Osteoblast (primary cell): ENCODE results near the gene HK1. TPM values are rescaled to one million over a fixed set of nuclear protein-coding genes. Genes with fewer than 3 reads are reported as not detected.

Experiments
- DNase-seq: peaks from one replicate; pipeline ENCODE4 v3.0.0; 2011; ENCODE audit warnings: low spot score, mixed read lengths; ENCODE audit not compliant: insufficient read length; ENCODE audit errors: missing footprints
- H2AFZ ChIP-seq: 2 replicates; pipeline ENCODE4 v1.6.0; 2011; ENCODE audit warnings: mild to moderate bottlenecking, low read length
- H3K27ac ChIP-seq: 2 replicates; pipeline ENCODE4 v1.5.1; 2011; ENCODE audit warnings: mild to moderate bottlenecking, low read depth, low read length, moderate library complexity
- H3K27me3 ChIP-seq: 2 replicates; pipeline ENCODE4 v1.6.0; 2012; ENCODE audit warnings: mild to moderate bottlenecking, control low read depth, inconsistent platforms, low read length, moderate library complexity; ENCODE audit not compliant: insufficient read depth
- H3K36me3 ChIP-seq: 2 replicates; pipeline ENCODE4 v1.5.1; 2011; ENCODE audit warnings: mild to moderate bottlenecking, low read length, control low read depth, moderate library complexity; ENCODE audit not compliant: insufficient read depth
- H3K4me1 ChIP-seq: 2 replicates; pipeline ENCODE4 v1.5.1; 2011; ENCODE audit warnings: mild to moderate bottlenecking, low read length, control low read depth, moderate library complexity; ENCODE audit not compliant: insufficient read depth
- H3K4me2 ChIP-seq: 2 replicates; pipeline ENCODE4 v1.6.0; 2011; ENCODE audit warnings: mild to moderate bottlenecking, low read length; ENCODE audit not compliant: insufficient read depth
- H3K4me3 ChIP-seq: fragments of 200-600 bp; sonication (generic); 3 replicates; pipeline ENCODE4 v1.5.1; 2012; ENCODE audit warnings: mild to moderate bottlenecking, low read length, inconsistent platforms; ENCODE audit not compliant: insufficient read depth
- H3K79me2 ChIP-seq: 2 replicates; pipeline ENCODE4 v1.6.0; 2012; ENCODE audit warnings: mild to moderate bottlenecking, low read length, control low read depth, inconsistent platforms; ENCODE audit not compliant: insufficient read depth
- H3K9me3 ChIP-seq: 2 replicates; pipeline ENCODE4 v1.5.1; 2011; ENCODE audit warnings: low read depth, low read length, control low read depth
- H4K20me1 ChIP-seq: 2 replicates; pipeline ENCODE4 v1.6.0; 2012; ENCODE audit warnings: mild to moderate bottlenecking, low read length, control low read depth; ENCODE audit not compliant: insufficient read depth
- CTCF ChIP-seq: IDR thresholded peaks from 2 replicates; pipeline ENCODE4 v1.5.1; 2011; ENCODE audit warnings: mild to moderate bottlenecking, low read depth, low read length, moderate library complexity; ENCODE audit errors: extremely low read depth
- total RNA-seq: library from RNA; depleted of rRNA; stranded (reverse); fragments of >200 nt; gene quantifications from 2 replicates; pipeline ENCODE4 v1.2.3, GENCODE V29; 2012

The HK1 gene
- total RNA-seq, 1 donor, result 111 TPM

- DNase-seq, result no peak
- no peak overlapping the region for H3K4me2 ChIP-seq
- no peaks in the 10 kb centered on the region for H4K20me1 ChIP-seq
- H3K4me1 ChIP-seq, result no peaks in the 10 kb centered on the region
- H3K27ac ChIP-seq, result no peak overlapping the region
- peaks cover 18% of the 10 kb centered on the region for H3K27me3 ChIP-seq
- H3K36me3 ChIP-seq, result no peaks in the 10 kb centered on the region
- no peak for TF ChIP-seq CTCF
- no peak overlapping the region for H2AFZ ChIP-seq
- H3K79me2 ChIP-seq, result no peaks in the 10 kb centered on the region
- H3K4me3 ChIP-seq, result no peak overlapping the region
- no peaks in the 10 kb centered on the region for H3K9me3 ChIP-seq
Observed at GRCh38 chr10:69426376-69426727, 148.1 kb downstream of the HK1 start.

- Histone ChIP-seq H3K27ac (no peak overlapping the region), H3K9me3 (no peaks in the 10 kb centered on the region), H3K79me2 (no peaks in the 10 kb centered on the region), H3K36me3 (no peaks in the 10 kb centered on the region), H3K4me1 (no peaks in the 10 kb centered on the region), H3K4me2 (no peak overlapping the region), H3K4me3 (no peak overlapping the region), H4K20me1 (no peaks in the 10 kb centered on the region), H3K27me3 (peaks cover 7% of the 10 kb centered on the region), H2AFZ (no peak overlapping the region)
- TF ChIP-seq CTCF, result no peak
- no peak for DNase-seq
Observed at GRCh38 chr10:69428165-69428564, 149.9 kb downstream of the HK1 start.

GRCh38 chr10:69434169-69434568 lies 155.9 kb downstream of the HK1 start:
- Histone ChIP-seq H3K4me3 (no peak overlapping the region), H3K27me3 (no peaks in the 10 kb centered on the region), H4K20me1 (no peaks in the 10 kb centered on the region), H3K9me3 (no peaks in the 10 kb centered on the region), H3K27ac (no peak overlapping the region), H2AFZ (no peak overlapping the region), H3K79me2 (no peaks in the 10 kb centered on the region), H3K4me1 (peaks cover 14% of the 10 kb centered on the region), H3K36me3 (no peaks in the 10 kb centered on the region), H3K4me2 (no peak overlapping the region)
- no peak for DNase-seq
- no peak for TF ChIP-seq CTCF

GRCh38 chr10:69434926-69435325 lies 156.6 kb downstream of the HK1 start:
- TF ChIP-seq CTCF, result no peak
- no peak overlapping the region for H3K27ac ChIP-seq
- no peaks in the 10 kb centered on the region for H3K36me3 ChIP-seq
- H3K79me2 ChIP-seq, result no peaks in the 10 kb centered on the region
- H3K4me3 ChIP-seq, result no peak overlapping the region
- H2AFZ ChIP-seq, result no peak overlapping the region
- no peaks in the 10 kb centered on the region for H4K20me1 ChIP-seq
- H3K4me1 ChIP-seq, result peaks cover 22% of the 10 kb centered on the region
- no peak for DNase-seq
- no peak overlapping the region for H3K4me2 ChIP-seq
- no peaks in the 10 kb centered on the region for H3K27me3 ChIP-seq
- no peaks in the 10 kb centered on the region for H3K9me3 ChIP-seq
